ENCODE measurements around the gene ZSCAN21. TPM values are rescaled to one million over a fixed set of nuclear protein-coding genes. Genes with fewer than 3 reads are reported as not detected.

Gene ZSCAN21
- total RNA-seq, 2 experiments from 2014 or later = 9.8 to 10.1 TPM

DNA sequence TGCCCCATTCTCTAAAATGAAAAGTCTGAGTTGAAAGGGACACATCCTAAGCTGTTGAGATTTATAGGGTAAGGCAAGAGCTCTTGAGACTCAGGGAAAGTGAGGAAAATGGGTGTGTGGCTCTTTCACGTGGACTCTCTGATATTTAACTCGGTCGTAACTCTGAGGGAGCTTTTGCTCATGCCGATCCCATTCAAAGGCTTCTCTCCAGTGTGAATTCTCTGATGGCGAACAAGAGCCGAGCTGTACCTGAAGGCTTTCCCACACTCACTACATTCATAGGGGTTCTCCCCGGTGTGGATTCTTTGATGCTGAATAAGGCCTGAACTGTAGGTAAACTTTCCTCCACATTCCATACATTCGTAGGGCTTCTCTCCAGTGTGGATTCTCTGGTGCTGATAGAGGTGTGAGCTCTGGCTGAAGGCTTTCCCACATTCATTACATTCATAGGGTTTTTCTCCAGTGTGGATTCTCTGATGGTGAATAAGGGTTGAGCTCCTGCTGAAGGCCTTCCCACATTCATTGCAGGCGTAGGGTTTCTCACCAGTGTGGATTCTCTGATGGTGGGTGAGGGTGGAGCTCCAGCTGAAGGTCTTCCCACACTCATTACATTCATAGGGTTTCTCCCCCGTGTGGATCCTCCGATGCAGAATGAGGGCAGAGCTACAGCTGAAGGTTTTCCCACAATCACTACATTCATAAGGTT lies 21.6 kb downstream of the ZSCAN21 start:
- Mint-ChIP-seq H3K27me3 (no peaks in the 10 kb centered on the region), H3K4me3 (no peak overlapping the region), H3K36me3 (peaks cover 77% of the 10 kb centered on the region), H3K9me3 (peaks cover 25% of the 10 kb centered on the region), H3K4me1 (no peaks in the 10 kb centered on the region), H3K27ac (no peak overlapping the region)
- POLR2A ChIA-PET = interaction anchor here (1.2 kb wide), 1 partner anchor 9 kb away, joined by 5 read pairs; no protein-coding TSS in a partner anchor
- no peak for DNase-seq
- no peak for ATAC-seq (ENCODE audit: low read depth)

DNA sequence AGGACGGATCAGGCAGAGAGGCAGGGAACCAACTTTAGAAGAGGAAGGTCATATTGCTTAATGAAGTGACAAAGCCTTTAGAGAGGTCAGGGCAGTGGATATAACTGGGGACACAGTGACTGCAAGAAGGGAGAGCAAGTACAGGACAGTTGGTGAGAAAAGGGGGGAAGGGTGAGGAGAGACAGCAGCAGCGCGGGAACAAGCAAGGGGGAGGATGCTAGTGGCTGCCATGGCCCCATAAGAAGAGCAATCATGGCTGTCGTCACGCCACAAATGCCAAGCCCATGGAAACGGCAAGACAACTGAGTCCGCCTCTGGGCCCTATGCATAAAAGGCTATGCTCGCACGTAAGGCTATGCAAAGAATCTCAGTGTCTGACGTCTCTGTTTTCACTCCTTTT lies 22.9 kb downstream of the ZSCAN21 start:
- H3K27ac Mint-ChIP-seq = no peak overlapping the region
- peaks cover 25% of the 10 kb centered on the region for H3K9me3 Mint-ChIP-seq
- H3K36me3 Mint-ChIP-seq = peaks cover 80% of the 10 kb centered on the region
- no peak overlapping the region for H3K4me3 Mint-ChIP-seq
- DNase-seq (no peak), ATAC-seq (ENCODE audit: low read depth) (no peak)
- POLR2A ChIA-PET = interaction anchor here (0.8 kb wide), 1 partner anchor 8 kb away, joined by 3 read pairs; no protein-coding TSS in a partner anchor
- no peaks in the 10 kb centered on the region for H3K27me3 Mint-ChIP-seq
- H3K4me1 Mint-ChIP-seq = no peaks in the 10 kb centered on the region

DNA sequence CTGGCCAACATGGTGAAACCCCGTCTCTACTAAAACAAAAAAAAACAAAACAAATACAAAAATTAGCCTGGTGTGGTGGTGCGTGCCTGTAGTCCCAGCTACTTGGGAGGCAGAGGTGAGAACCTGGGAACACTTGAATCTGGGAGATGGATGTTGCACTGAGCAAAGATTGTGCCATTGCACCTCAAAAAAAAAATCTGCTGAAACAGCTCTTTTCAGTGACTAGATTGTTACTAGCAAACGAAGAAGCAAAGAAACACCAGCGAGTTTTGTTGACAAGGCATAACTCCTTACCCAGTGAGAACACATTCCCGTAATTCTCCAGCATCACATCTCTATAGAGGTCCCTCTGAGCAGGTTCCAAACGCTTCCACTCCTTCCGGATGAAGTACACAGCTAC lies 25.3 kb downstream of the ZSCAN21 start:
- Mint-ChIP-seq H3K27ac (no peak overlapping the region), H3K27me3 (no peaks in the 10 kb centered on the region), H3K4me1 (peaks cover 5% of the 10 kb centered on the region), H3K36me3 (peaks cover 73% of the 10 kb centered on the region), H3K4me3 (no peak overlapping the region), H3K9me3 (peaks cover 25% of the 10 kb centered on the region)
- POLR2A ChIA-PET = interaction anchor here (1.2 kb wide), 1 partner anchor 12 kb away, joined by 3 read pairs; no protein-coding TSS in a partner anchor
- DNase-seq (no peak), ATAC-seq (ENCODE audit: low read depth) (no peak)

DNA sequence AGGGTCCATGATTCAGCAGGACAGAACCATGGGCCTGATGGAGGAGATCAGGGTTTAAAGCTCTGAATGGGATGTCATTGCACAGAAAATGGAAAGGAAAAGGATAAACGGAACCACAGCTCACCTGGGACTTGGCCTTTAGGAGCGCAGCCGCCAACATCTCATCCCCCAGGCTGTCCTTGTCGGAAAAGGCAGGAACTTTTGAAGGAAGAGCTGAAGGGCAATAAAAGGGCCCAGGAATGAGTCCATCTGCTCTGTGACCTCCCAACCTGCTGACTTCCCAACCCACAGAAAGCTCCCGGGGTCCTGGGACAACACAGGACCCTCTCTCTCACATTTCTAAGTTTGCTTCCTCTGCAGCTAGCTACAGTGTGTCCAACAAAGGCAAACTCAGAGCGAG lies 25.8 kb downstream of the ZSCAN21 start:
- POLR2A ChIA-PET = interaction anchor here (1.2 kb wide), 1 partner anchor 12 kb away, joined by 3 read pairs; no protein-coding TSS in a partner anchor

DNA sequence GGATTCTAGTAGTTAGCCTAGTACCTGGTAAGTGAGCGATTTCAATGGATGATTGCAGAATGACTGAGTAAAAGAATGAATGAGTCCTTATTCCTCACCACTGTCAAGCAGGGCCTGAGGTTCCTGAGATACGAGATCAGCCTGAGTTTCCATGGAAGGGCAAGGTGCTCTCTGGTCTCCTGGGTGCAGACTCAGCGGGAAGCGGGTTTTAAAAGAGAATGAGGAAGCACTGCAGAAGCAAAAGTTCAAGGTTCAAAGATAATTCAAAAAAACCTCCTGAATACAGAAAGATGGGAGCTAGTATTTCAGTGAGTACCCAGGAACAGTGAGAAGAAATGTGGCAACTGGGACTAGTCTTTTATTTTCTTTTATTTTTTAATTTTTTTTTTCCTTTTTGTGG lies 27.6 kb downstream of the ZSCAN21 start:
- no peak for DNase-seq
- Mint-ChIP-seq H3K9me3 (peaks cover 5% of the 10 kb centered on the region), H3K27me3 (no peaks in the 10 kb centered on the region), H3K36me3 (peaks cover 59% of the 10 kb centered on the region), H3K4me1 (peaks cover 18% of the 10 kb centered on the region), H3K4me3 (no peak overlapping the region), H3K27ac (no peak overlapping the region)
- POLR2A ChIA-PET = no interaction called here
- no peak for ATAC-seq (ENCODE audit: low read depth)

More for the DNA sequence above, 25.8 kb downstream of the ZSCAN21 start:
- no peak overlapping the region for H3K27ac Mint-ChIP-seq
- H3K9me3 Mint-ChIP-seq = peaks cover 22% of the 10 kb centered on the region
- no peak overlapping the region for H3K4me3 Mint-ChIP-seq
- peaks cover 72% of the 10 kb centered on the region for H3K36me3 Mint-ChIP-seq
- no peaks in the 10 kb centered on the region for H3K27me3 Mint-ChIP-seq
- DNase-seq = no peak
- H3K4me1 Mint-ChIP-seq = peaks cover 10% of the 10 kb centered on the region
- ATAC-seq (ENCODE audit: low read depth) = no peak

DNA sequence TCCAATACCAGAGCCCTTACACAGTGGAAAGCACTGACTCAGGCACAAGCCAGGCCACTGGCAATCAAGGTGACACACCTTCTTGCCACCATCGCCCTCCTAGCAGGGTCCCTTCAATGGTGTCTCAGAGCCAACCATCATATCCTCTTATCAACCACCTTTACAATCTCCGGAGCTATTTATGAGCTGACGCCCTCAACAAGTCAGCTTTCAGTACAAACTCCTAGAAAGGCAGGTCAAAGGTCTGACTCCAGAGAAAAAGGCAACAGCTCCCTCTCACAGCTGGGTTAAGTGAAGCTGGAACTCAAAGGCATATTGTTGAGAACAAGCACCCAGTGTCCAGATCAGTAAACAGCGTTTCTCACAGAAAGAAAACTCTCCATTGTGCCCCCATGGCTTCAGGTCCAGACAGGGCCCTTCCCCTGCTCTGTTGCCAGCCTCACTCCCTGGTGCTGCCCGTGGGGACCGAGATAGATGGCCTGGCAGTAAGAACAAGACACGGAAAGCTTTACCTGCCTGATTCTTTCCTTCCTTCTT lies 29.5 kb downstream of the ZSCAN21 start:
- Mint-ChIP-seq H3K9me3 (no peaks in the 10 kb centered on the region), H3K36me3 (peaks cover 41% of the 10 kb centered on the region), H3K4me1 (peaks cover 25% of the 10 kb centered on the region), H3K27me3 (peaks cover 8% of the 10 kb centered on the region), H3K4me3 (no peak overlapping the region), H3K27ac (no peak overlapping the region)
- no peak for ATAC-seq (ENCODE audit: low read depth)
- POLR2A ChIA-PET = no interaction called here
- no peak for DNase-seq

DNA sequence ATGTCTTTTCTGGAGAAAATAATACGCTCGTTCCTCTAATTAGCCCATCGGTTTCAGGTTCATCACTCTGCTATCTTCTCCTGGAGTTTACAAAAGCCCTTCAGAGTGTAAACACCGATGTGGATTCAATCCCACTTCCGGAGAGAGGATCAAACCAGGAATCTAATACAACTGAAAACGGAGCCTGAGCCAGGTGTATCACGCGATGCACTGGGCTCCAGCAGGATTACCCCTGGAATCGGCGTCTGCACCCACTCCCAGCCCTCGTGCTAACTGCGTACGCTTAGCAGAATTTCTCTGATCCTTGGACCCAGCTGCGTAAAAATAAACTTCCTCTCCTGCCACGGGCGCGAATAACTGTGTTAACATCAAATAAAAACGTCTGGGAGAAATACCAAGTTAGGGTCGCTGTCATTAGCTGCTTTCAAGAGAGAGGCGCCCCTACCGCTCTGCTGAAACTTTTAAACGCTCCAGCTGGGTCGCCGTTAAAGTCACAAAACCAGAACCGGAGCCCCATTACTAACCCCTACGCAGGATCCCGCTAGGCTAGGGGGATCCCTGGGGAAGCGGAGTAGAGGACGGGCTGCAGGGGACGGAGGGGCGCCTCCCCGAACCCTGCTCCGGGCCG lies 31.4 kb downstream of the ZSCAN21 start:
- no peak for DNase-seq
- Mint-ChIP-seq H3K9me3 (no peaks in the 10 kb centered on the region), H3K27me3 (peaks cover 10% of the 10 kb centered on the region), H3K4me1 (peaks cover 25% of the 10 kb centered on the region), H3K36me3 (peaks cover 22% of the 10 kb centered on the region), H3K4me3 (peak overlapping the region; percentile 86), H3K27ac (peak overlapping the region; percentile 69)
- ATAC-seq (ENCODE audit: low read depth) = no peak
- POLR2A ChIA-PET = interaction anchor here (0.6 to 2.4 kb wide), 6 partner anchors 8 to 87 kb away, joined by 3 to 22 read pairs (median 4); partner anchors contain the start of genes AP4M1, MCM7 and ZKSCAN1

DNA sequence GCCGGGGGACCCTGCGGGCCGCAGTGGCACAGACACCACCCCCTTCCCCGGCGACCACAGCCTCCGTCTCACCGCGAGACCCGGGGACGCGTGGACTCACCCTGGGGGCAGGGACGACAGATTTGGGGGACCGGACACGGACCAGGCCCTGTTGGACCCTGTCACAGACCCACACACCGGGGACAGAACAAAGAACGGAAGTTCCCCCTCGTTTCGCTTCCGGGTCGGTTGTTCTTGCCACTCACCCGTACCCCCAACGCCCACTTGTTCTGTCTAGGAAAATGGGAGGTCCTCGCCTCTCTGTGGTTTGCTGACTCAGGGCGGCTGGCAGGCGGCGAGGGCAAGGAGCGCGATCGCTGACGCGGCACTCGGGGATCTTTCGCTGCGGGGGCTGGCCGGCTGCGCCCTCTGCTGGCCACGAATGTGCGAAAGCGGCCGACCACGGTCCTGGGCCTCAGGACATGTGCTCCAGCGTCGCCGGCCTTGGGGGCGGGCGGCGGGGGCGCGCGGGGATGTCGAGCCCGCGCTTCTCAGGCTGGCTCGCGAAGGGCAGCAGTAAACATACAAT lies 32.0 kb downstream of the ZSCAN21 start, which contains the start of gene ZNF3:
TSS of gene ZNF3 (minus strand) at position 189 of the 568 bp plus-strand sequence. CDS start 4,366 bp downstream, outside the sequence.
- Mint-ChIP-seq H3K4me1 (peaks cover 25% of the 10 kb centered on the region), H3K36me3 (peaks cover 16% of the 10 kb centered on the region), H3K4me3 (peak within 1 kb of the TSS; percentile 86), H3K27ac (peak within 1 kb of the TSS; percentile 86), H3K9me3 (no peaks in the 10 kb centered on the region), H3K27me3 (peaks cover 10% of the 10 kb centered on the region)
- POLR2A ChIA-PET = interaction anchor here (0.7 to 2.4 kb wide), 13 partner anchors 10 to 1136 kb away, joined by 3 to 22 read pairs (median 4); partner anchors contain the start of genes AP4M1, MCM7, ZKSCAN1 and ZNHIT1
- ATAC-seq (ENCODE audit: low read depth) (peak; percentile 90), DNase-seq (peak; percentile 96)

DNA sequence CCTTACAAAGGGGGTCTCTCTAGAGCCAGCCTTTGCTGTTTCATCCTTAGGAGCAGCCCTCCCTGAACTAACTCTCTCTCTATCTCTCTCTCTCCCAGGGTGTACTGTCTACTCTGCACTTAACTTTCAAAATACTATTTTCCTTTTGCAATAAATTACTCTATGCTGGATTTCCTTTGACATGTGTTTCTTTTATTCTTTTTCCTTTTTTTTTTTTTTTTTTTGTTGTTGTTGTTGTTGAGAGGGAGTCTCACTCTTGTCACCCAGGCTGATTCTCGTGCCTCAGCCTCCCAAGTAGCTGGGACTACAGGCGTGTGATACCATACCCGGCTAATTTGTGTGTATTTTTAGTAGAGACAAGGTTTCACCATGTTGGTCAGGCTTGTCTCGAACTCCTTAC lies 33.4 kb downstream of the ZSCAN21 start:
- peaks cover 11% of the 10 kb centered on the region for H3K36me3 Mint-ChIP-seq
- peaks cover 10% of the 10 kb centered on the region for H3K27me3 Mint-ChIP-seq
- H3K4me1 Mint-ChIP-seq = peaks cover 25% of the 10 kb centered on the region
- peak overlapping the region; percentile 86 for H3K4me3 Mint-ChIP-seq
- no peaks in the 10 kb centered on the region for H3K9me3 Mint-ChIP-seq
- no peak for DNase-seq
- ATAC-seq (ENCODE audit: low read depth) = no peak
- H3K27ac Mint-ChIP-seq = peak overlapping the region; percentile 86
- POLR2A ChIA-PET = interaction anchor here (0.7 to 2.4 kb wide), 12 partner anchors 18 to 1135 kb away, joined by 3 to 22 read pairs (median 5); partner anchors contain the start of genes AP4M1, MBLAC1, MCM7 and TRIM4

DNA sequence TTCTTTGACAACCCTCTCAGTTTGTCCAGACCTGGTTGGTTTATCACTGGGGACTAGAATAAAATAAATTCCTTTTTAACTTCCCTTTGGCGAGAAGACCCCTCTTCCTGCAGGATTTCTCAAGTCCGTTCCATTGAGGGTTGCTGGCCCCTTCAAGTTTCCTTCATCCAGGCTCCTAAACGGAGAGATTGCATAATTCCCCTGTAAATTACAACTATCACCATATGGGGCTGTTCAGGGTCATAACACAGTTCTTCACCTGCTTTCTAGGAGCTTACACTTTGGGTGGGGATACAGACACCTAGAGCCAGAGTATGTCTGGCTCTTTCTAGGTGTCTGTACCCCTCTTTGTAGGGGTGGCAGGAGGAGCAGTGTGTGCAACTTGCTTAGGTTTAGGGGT lies 35.9 kb downstream of the ZSCAN21 start:
- Mint-ChIP-seq H3K4me1 (peaks cover 26% of the 10 kb centered on the region), H3K4me3 (no peak overlapping the region), H3K27ac (no peak overlapping the region), H3K27me3 (peaks cover 10% of the 10 kb centered on the region), H3K9me3 (no peaks in the 10 kb centered on the region), H3K36me3 (peaks cover 7% of the 10 kb centered on the region)
- DNase-seq (no peak), ATAC-seq (ENCODE audit: low read depth) (no peak)
- POLR2A ChIA-PET = no interaction called here

DNA sequence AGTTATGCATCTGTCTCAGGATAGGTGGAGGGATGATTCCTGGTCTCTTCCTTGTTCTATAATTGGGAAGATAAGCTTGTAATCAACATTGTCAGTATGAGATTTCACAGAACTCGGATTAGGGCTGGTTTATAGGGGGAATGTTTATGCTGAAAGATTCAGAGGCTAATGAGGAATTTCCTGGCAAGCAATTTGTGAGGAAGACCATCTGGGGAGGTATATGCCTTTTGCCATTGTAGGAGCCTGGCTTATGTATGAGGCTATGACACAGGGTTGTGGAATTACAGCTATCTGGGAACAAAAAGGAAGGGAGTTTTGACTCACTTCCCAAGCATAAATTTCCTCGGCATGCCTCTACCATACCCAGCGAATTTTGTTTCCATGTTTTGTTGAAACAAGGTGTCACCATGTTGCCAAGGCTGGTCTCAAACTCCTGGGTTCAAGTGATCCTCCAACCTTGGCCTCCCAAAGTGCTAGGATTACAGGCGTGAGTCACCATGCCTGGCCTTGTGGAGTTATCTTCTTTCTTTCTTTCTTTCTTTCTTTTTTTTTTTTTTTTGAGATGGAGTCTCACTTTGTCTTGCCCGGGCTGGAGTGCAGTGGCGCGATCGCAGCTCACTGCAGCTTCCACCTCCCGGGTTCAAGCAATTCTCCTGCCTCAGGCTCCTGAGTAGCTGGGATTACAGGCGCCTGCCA lies 37.6 kb downstream of the ZSCAN21 start:
- DNase-seq (no peak), ATAC-seq (ENCODE audit: low read depth) (no peak)
- Mint-ChIP-seq H3K9me3 (no peaks in the 10 kb centered on the region), H3K27me3 (peaks cover 10% of the 10 kb centered on the region), H3K36me3 (peaks cover 7% of the 10 kb centered on the region), H3K4me1 (peaks cover 26% of the 10 kb centered on the region), H3K27ac (no peak overlapping the region), H3K4me3 (peak overlapping the region; percentile 4)
- POLR2A ChIA-PET = no interaction called here

DNA sequence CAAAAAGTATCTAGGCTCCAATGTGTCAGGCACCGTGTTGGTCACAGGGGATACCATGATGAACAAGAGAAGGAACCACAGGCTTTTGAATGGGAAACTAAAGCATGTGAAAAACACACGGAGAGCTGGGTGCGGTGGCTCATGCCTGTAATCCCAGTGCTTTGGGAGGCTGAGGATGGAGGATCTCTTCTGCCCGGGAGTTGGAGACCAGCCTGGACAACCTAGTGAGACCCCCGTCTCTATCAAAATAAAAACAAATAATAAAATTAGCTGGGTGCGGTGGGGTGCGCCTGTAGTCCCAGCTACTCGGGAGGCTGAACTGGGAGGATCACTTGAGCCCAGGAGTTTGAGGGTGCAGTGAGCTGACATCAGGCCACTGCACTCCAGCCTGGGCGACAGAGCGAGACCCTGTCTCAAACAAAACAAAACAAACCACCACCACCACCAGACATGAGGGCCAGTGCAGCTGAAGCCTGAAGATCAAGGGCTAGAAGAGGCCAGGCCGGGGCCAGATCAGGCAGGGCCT lies 38.6 kb downstream of the ZSCAN21 start:
- H3K27ac Mint-ChIP-seq = peak overlapping the region; percentile 92
- H3K4me3 Mint-ChIP-seq = peak overlapping the region; percentile 89
- H3K9me3 Mint-ChIP-seq = no peaks in the 10 kb centered on the region
- ATAC-seq (ENCODE audit: low read depth) = no peak
- no peak for DNase-seq
- H3K4me1 Mint-ChIP-seq = peaks cover 18% of the 10 kb centered on the region
- H3K27me3 Mint-ChIP-seq = peaks cover 6% of the 10 kb centered on the region
- POLR2A ChIA-PET = interaction anchor here (0.8 to 3.7 kb wide), 7 partner anchors 9 to 341 kb away, joined by 3 to 57 read pairs (median 4); partner anchors contain the start of genes AP4M1, MBLAC1, MCM7 and MEPCE
- H3K36me3 Mint-ChIP-seq = peaks cover 16% of the 10 kb centered on the region
